GM19025 (cell line): ENCODE data around the gene APOC3.
A peak's percentile ranks its signal among the peaks of the same experiment; 100 is the strongest.

ENCODE experiments used
- ATAC-seq: cut with Tn5 transposase; IDR thresholded peaks from one replicate; pipeline ENCODE4 v1.9.1; 2021; ENCODE audit warnings: mild to moderate bottlenecking, low read depth, moderate library complexity; ENCODE audit not compliant: unreplicated experiment

APOC3 gene

GRCh38 chr11:116843661-116844060 is 14.0 kb downstream of the APOC3 start:
- ATAC-seq = no peak

- ATAC-seq = no peak
Observed at GRCh38 chr11:116844722-116845121, 15.0 kb downstream of the APOC3 start.

- ATAC-seq = no peak
Observed at GRCh38 chr11:116847612-116848011, 17.9 kb downstream of the APOC3 start.

GRCh38 chr11:116849060-116849459 is 19.4 kb downstream of the APOC3 start:
- ATAC-seq = no peak

- no peak for ATAC-seq
Observed at GRCh38 chr11:116849486-116849885, 19.8 kb downstream of the APOC3 start.

GRCh38 chr11:116851626-116852025 is 21.9 kb downstream of the APOC3 start:
- ATAC-seq = no peak

GRCh38 chr11:116852261-116853031 is 22.7 kb downstream of the APOC3 start:
- no peak for ATAC-seq

- ATAC-seq = peak; percentile 88
Observed at GRCh38 chr11:116853461-116854073, 23.9 kb downstream of the APOC3 start.

- ATAC-seq = no peak
Observed at GRCh38 chr11:116855413-116855812, 25.7 kb downstream of the APOC3 start.

- no peak for ATAC-seq
Observed at GRCh38 chr11:116856423-116856822, 26.7 kb downstream of the APOC3 start.

- no peak for ATAC-seq
Observed at GRCh38 chr11:116857316-116857715, 27.6 kb downstream of the APOC3 start.

GRCh38 chr11:116857936-116858335 is 28.2 kb downstream of the APOC3 start:
- no peak for ATAC-seq

- no peak for ATAC-seq
Observed at GRCh38 chr11:116859175-116859574, 29.5 kb downstream of the APOC3 start.

GRCh38 chr11:116860303-116860702 is 30.6 kb downstream of the APOC3 start:
- ATAC-seq = no peak

- ATAC-seq = no peak
Observed at GRCh38 chr11:116861539-116861938, 31.8 kb downstream of the APOC3 start.

GRCh38 chr11:116862185-116862584 is 32.5 kb downstream of the APOC3 start:
- no peak for ATAC-seq

GRCh38 chr11:116862951-116863350 is 33.2 kb downstream of the APOC3 start:
- ATAC-seq = no peak

GRCh38 chr11:116864531-116864930 is 34.8 kb downstream of the APOC3 start:
- ATAC-seq = no peak

- ATAC-seq = no peak
Observed at GRCh38 chr11:116865696-116866095, 36.0 kb downstream of the APOC3 start.

GRCh38 chr11:116866804-116867455 is 37.2 kb downstream of the APOC3 start:
- ATAC-seq = no peak

GRCh38 chr11:116867619-116868018 is 37.9 kb downstream of the APOC3 start:
- no peak for ATAC-seq

- ATAC-seq = no peak
Observed at GRCh38 chr11:116868066-116868465, 38.4 kb downstream of the APOC3 start.
